GM12878 (cell line): ENCODE data around the gene SETD6. TPM values are rescaled to one million over a fixed set of nuclear protein-coding genes. Genes with fewer than 3 reads are reported as not detected.

Source experiments
- ATAC-seq: fragments of 200-7000 bp; cut with Tn5 transposase; 3 replicates; pipeline ENCODE4 v1.9.1; 2020; ENCODE audit warnings: mild to moderate bottlenecking, moderate library complexity
- BruUV-seq: library from RNA; stranded (reverse); fragments of 400-500 nt; replicated peaks from 2 replicates; lab custom pipeline; 2021; lab: Mats Ljungman, UMichigan
- CTCF ChIA-PET: fragments of 300-600 bp; sonication (Branson Sonifier 250); formaldehyde crosslinking; extraction: SDS; loops from one replicate; lab custom pipeline; 2021; ENCODE audit warnings: inconsistent platforms; lab: Yijun Ruan, JAX
- POLR2A ChIA-PET: fragments of 350-600 bp; formaldehyde crosslinking; extraction: SDS; loops from one replicate; lab custom pipeline; 2021; ENCODE audit warnings: inconsistent platforms; lab: Charles Lee
- RAD21 ChIA-PET: fragments of 300-600 bp; sonication (Branson Sonifier 250); formaldehyde crosslinking; loops from one replicate; lab custom pipeline; 2023; ENCODE audit warnings: antibody characterized with exemption; ENCODE audit not compliant: unreplicated experiment; lab: Charles Lee
- SMC1A ChIA-PET: fragments of 300-600 bp; sonication (Branson Sonifier 250); formaldehyde crosslinking; loops from one replicate; lab custom pipeline; 2023; ENCODE audit not compliant: unreplicated experiment, uncharacterized antibody; lab: Charles Lee
- DNase-seq: peaks from one replicate; pipeline ENCODE4 v3.0.0-alpha.2; 2011; ENCODE audit warnings: low read depth, low spot score
- FAIRE-seq: peaks from 3 replicates; lab custom pipeline; 2011; peaks lifted over from hg19 to GRCh38; lab: Jason Lieb, UNC
- H2AFZ ChIP-seq: 2 replicates; pipeline ENCODE4 v1.6.0; 2011; ENCODE audit warnings: low read depth, low read length, control low read depth; ENCODE audit not compliant: control insufficient read depth
- H3K27ac ChIP-seq: 2 replicates; pipeline ENCODE4 v1.5.1; 2011; ENCODE audit warnings: control low read depth; ENCODE audit not compliant: control insufficient read depth, insufficient read depth
- H3K27me3 ChIP-seq, 2 experiments: replicated peaks in 1 of 2; 2 replicates each; pipeline versions ENCODE4 v1.6.0 to v1.6.1; 2011; ENCODE audit warnings: low read length in 1 of 2; ENCODE audit not compliant: control insufficient read depth in 2 of 2, insufficient read depth in 2 of 2
- H3K36me3 ChIP-seq, 2 experiments: 2 replicates each; pipeline ENCODE4 v1.5.1; 2011; ENCODE audit warnings: low read length in 1 of 2; ENCODE audit not compliant: control insufficient read depth in 2 of 2, insufficient read depth in 2 of 2
- H3K4me1 ChIP-seq: 2 replicates; pipeline ENCODE4 v1.6.1; 2011; ENCODE audit warnings: mild to moderate bottlenecking, low read length, moderate library complexity, mixed read lengths; ENCODE audit not compliant: control insufficient read depth, insufficient read depth
- H3K4me2 ChIP-seq: 2 replicates; pipeline ENCODE4 v1.6.0; 2011; ENCODE audit warnings: control low read depth; ENCODE audit not compliant: control insufficient read depth, insufficient read depth
- H3K4me3 ChIP-seq: fragments of 200-600 bp; sonication (generic); 2 replicates; pipeline ENCODE4 v1.5.1; 2016
- H3K79me2 ChIP-seq: 2 replicates; pipeline ENCODE4 v1.6.0; 2011; ENCODE audit warnings: low read length; ENCODE audit not compliant: control insufficient read depth, insufficient read depth
- H3K9ac ChIP-seq: 2 replicates; pipeline ENCODE4 v1.8.0; 2011; ENCODE audit warnings: low read length, control low read depth, mixed read lengths; ENCODE audit not compliant: control insufficient read depth, insufficient read depth
- H3K9me3 ChIP-seq: replicated peaks from 3 replicates; pipeline ENCODE4 v1.5.1; 2011; ENCODE audit warnings: mild to moderate bottlenecking, low read length; ENCODE audit not compliant: control insufficient read depth, insufficient read depth
- H4K20me1 ChIP-seq: 2 replicates; pipeline ENCODE4 v1.6.0; 2011; ENCODE audit not compliant: control insufficient read depth, insufficient read depth
- ASH2L ChIP-seq: fragments of 300-600, 200-600 bp; sonication (generic); IDR thresholded peaks from 2 replicates; pipeline ENCODE4 v1.6.1; 2017; ENCODE audit warnings: low read depth, mild to moderate bottlenecking, borderline replicate concordance
- BHLHE40 ChIP-seq, 2 experiments: fragments of 450-650 bp in 1 of 2; IDR thresholded peaks; 2 replicates each; pipeline ENCODE4 v1.6.1; 2011 to 2017; ENCODE audit warnings: low read depth in 2 of 2, borderline replicate concordance in 1 of 2, improper control_type of control experiment in 1 of 2, low read length in 1 of 2, mild to moderate bottlenecking in 1 of 2
- NFIC ChIP-seq: IDR thresholded peaks from 2 replicates; pipeline ENCODE4 v1.6.1; 2012; ENCODE audit warnings: low read depth, mild to moderate bottlenecking, inconsistent platforms, low read length, moderate library complexity
- SUZ12 ChIP-seq: fragments of 200-600 bp; sonication (generic); IDR thresholded peaks from one replicate; pipeline ENCODE4 v1.6.1; 2018; ENCODE audit warnings: antibody characterized with exemption, mild to moderate bottlenecking; ENCODE audit not compliant: unreplicated experiment
- ZBTB40 ChIP-seq: fragments of 450-650 bp; IDR thresholded peaks from 2 replicates; pipeline ENCODE4 v1.6.1; 2016; ENCODE audit warnings: mild to moderate bottlenecking, moderate library complexity, borderline replicate concordance
- ZNF622 ChIP-seq: fragments of 450-650 bp; IDR thresholded peaks from 2 replicates; pipeline ENCODE4 v1.6.1; 2017; ENCODE audit warnings: mild to moderate bottlenecking, inconsistent platforms
- ZNF687 ChIP-seq: fragments of 450-650 bp; IDR thresholded peaks from 2 replicates; pipeline ENCODE4 v1.6.1; 2017; ENCODE audit warnings: mild to moderate bottlenecking, moderate library complexity
- ZSCAN29 ChIP-seq: fragments of 450-650 bp; IDR thresholded peaks from 2 replicates; pipeline ENCODE4 v1.6.1; 2017; ENCODE audit warnings: mild to moderate bottlenecking, moderate library complexity
- WGBS: methylation state at CpG from one replicate; pipeline ENCODE4 v1.1.6; 2016; ENCODE audit warnings: low lambda C conversion rate; ENCODE audit not compliant: insufficient replicate concordance, insufficient coverage; ENCODE audit errors: missing lambda C conversion rate; 5-methylcytosine and 5-hydroxymethylcytosine counted together
- in situ Hi-C: fragments of 300-500 bp; cut with MboI; formaldehyde crosslinking; loops from 9 replicates; pipeline ENCODE4 v1.14.3; 2018; ENCODE audit warnings: mixed read lengths
- intact Hi-C: fragments of 100-400 bp; cut with micrococcal nuclease; formaldehyde crosslinking; loops from one replicate; pipeline ENCODE4 v1.14.2; 2022; ENCODE audit not compliant: unreplicated experiment
- polyA plus RNA-seq, 11 experiments: library from polyadenylated mRNA; depleted of rRNA in 4 of 11; unstranded in 6 of 11; stranded (reverse) in 5 of 11; fragments of >200 nt; fragmentation: Nextera tagmentation in 4 of 11; fragmentation: Illumina TruSeq in 1 of 11; extraction: Ambion mirVana in 4 of 11; extraction: Trizol in 1 of 11; gene quantifications; 1 replicate in 1 of 11; 2 replicates in 10 of 11; pipeline versions ENCODE4 v1.2.1 to v1.2.3, GENCODE V29; 2011 to 2016; ENCODE audit warnings: inconsistent platforms in 2 of 11, missing spikeins in 2 of 11, low read depth in 1 of 11
- total RNA-seq, 4 experiments: library from RNA; depleted of rRNA in 3 of 4; stranded (reverse); fragments of >200 nt in 3 of 4; fragmentation: Illumina TruSeq in 1 of 4; extraction: Trizol in 1 of 4; gene quantifications; 2 replicates each; pipeline versions ENCODE4 v1.2.1 to v1.2.3, GENCODE V29; 2013 to 2021
- TF ChIP-seq, protein P1 (sequence below): IDR thresholded peaks from 2 replicates; pipeline ENCODE4 v1.6.1; 2011; ENCODE audit warnings: borderline replicate concordance, low read depth, mild to moderate bottlenecking, moderate library complexity, low read length; ENCODE audit not compliant: insufficient read depth, poor library complexity, severe bottlenecking
- TF ChIP-seq, protein P2 (sequence below): fragments of 450-650 bp; formaldehyde crosslinking; IDR thresholded peaks from 2 replicates; pipeline ENCODE4 v1.5.0; 2022; ENCODE audit warnings: mild to moderate bottlenecking, missing genetic modification characterization

The SETD6 gene
- total and polyA plus RNA-seq, 10 of the 15 experiments (the other 5 are each of a cell fraction or from before 2014, with no cell fraction given) = 8.2 to 23.8 (median 16.2) TPM

DNA sequence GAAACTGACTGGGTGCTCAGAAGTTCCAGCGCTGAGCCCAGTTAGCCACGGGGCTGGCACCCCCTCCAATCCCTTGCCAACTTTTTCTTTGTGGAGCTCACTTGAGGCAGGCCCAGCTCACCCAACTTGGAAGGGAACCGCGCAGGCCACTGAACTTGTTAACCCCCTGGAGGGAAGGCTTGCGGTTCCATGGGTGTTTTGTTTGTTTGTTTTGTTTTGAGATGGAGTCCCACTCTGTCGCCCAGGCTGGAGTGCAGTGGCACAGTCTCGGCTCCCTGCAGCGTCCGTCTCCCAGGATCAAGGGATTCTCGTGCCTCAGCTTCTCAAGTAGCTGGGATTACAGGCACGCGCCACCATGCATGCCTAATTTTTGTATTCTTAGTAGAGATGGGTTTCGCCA, 49.5 kb upstream of the SETD6 start:
- H3K27me3 ChIP-seq = peaks cover 8 to 9% of the 10 kb centered on the region in 2 experiments; a peak in 3 of 4 replicates
- H3K4me1 ChIP-seq = no peaks in the 10 kb centered on the region
- CTCF ChIA-PET = no interaction called here
- H3K36me3 ChIP-seq = no peaks in the 10 kb centered on the region
- no peak overlapping the region for H3K27ac ChIP-seq
- no peak for FAIRE-seq
- in situ Hi-C loops (no loop called here), intact Hi-C loops (no loop called here)
- DNase-seq = no peak
- H4K20me1 ChIP-seq = no peaks in the 10 kb centered on the region
- H3K9me3 ChIP-seq = no peaks in the 10 kb centered on the region
- RAD21 ChIA-PET = no interaction called here
- H3K79me2 ChIP-seq = no peaks in the 10 kb centered on the region
- POLR2A ChIA-PET = no interaction called here
- ATAC-seq = no peak
- H3K4me2 ChIP-seq = no peak overlapping the region
- H3K4me3 ChIP-seq = no peak overlapping the region
- SMC1A ChIA-PET = interaction anchor here (0.7 kb wide), 1 partner anchor 20 kb away, joined by 3 read pairs; no protein-coding TSS in a partner anchor
- H2AFZ ChIP-seq = no peak overlapping the region
- BruUV-seq = no TSS peak
- H3K9ac ChIP-seq = no peak overlapping the region
- WGBS = 26% methylated on average over 13 of the region's 13 CpGs
- TF ChIP-seq SUZ12 (no peak), BHLHE40 (IDR thresholded peaks at IDR 0.05; ENCODE audit: borderline replicate concordance in 1 of 2, low read depth in 2 of 2, low read length in 1 of 2) (no peak), ZNF687 (no peak), NFIC (no peak), ZNF622 (no peak), ZBTB40 (no peak), ZSCAN29 (no peak), ASH2L (no peak)
- TF ChIP-seq, protein P1, sequence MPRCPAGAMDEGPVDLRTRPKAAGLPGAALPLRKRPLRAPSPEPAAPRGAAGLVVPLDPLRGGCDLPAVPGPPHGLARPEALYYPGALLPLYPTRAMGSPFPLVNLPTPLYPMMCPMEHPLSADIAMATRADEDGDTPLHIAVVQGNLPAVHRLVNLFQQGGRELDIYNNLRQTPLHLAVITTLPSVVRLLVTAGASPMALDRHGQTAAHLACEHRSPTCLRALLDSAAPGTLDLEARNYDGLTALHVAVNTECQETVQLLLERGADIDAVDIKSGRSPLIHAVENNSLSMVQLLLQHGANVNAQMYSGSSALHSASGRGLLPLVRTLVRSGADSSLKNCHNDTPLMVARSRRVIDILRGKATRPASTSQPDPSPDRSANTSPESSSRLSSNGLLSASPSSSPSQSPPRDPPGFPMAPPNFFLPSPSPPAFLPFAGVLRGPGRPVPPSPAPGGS = no peak
- TF ChIP-seq, protein P2, sequence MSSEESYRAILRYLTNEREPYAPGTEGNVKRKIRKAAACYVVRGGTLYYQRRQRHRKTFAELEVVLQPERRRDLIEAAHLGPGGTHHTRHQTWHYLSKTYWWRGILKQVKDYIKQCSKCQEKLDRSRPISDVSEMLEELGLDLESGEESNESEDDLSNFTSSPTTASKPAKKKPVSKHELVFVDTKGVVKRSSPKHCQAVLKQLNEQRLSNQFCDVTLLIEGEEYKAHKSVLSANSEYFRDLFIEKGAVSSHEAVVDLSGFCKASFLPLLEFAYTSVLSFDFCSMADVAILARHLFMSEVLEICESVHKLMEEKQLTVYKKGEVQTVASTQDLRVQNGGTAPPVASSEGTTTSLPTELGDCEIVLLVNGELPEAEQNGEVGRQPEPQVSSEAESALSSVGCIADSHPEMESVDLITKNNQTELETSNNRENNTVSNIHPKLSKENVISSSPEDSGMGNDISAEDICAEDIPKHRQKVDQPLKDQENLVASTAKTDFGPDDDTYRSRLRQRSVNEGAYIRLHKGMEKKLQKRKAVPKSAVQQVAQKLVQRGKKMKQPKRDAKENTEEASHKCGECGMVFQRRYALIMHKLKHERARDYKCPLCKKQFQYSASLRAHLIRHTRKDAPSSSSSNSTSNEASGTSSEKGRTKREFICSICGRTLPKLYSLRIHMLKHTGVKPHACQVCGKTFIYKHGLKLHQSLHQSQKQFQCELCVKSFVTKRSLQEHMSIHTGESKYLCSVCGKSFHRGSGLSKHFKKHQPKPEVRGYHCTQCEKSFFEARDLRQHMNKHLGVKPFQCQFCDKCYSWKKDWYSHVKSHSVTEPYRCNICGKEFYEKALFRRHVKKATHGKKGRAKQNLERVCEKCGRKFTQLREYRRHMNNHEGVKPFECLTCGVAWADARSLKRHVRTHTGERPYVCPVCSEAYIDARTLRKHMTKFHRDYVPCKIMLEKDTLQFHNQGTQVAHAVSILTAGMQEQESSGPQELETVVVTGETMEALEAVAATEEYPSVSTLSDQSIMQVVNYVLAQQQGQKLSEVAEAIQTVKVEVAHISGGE (CRISPR knock-in tag) = no peak
